IMR-90 (cell line): ENCODE results near the gene SSBP2. TPM values are rescaled to one million over a fixed set of nuclear protein-coding genes. Genes with fewer than 3 reads are reported as not detected.

Experiments used
- ATAC-seq: fragments of 200-7000 bp; cut with Tn5 transposase; 2 replicates; pipeline ENCODE4 v1.9.1; 2020; ENCODE audit warnings: low read depth, mild to moderate bottlenecking, moderate library complexity
- BruUV-seq: library from RNA; stranded (reverse); fragments of 400-500 nt; replicated peaks from 2 replicates; lab custom pipeline; 2021; lab: Mats Ljungman, UMichigan
- CTCF ChIA-PET: fragments of 300-600 bp; formaldehyde crosslinking; extraction: SDS; loops from one replicate; lab custom pipeline; 2021; ENCODE audit warnings: antibody characterized with exemption; lab: Yijun Ruan, JAX
- POLR2A ChIA-PET: fragments of 300-600 bp; sonication (Branson Sonifier 250); formaldehyde crosslinking; loops from one replicate; lab custom pipeline; 2022; ENCODE audit warnings: antibody characterized with exemption; ENCODE audit not compliant: unreplicated experiment; lab: Charles Lee
- DNase-seq: peaks from one replicate; pipeline ENCODE4 v3.0.0; 2013
- H2AFZ ChIP-seq: replicated peaks from 2 replicates; pipeline ENCODE3; 2013; ENCODE audit warnings: low read length, mild to moderate bottlenecking; ENCODE audit not compliant: poor library complexity
- H2AK5ac ChIP-seq: 2 replicates; pipeline ENCODE4 v1.6.1; 2013; ENCODE audit warnings: low read depth, low read length, inconsistent platforms
- H2AK9ac ChIP-seq: replicated peaks from 2 replicates; pipeline ENCODE3; 2013; ENCODE audit warnings: mild to moderate bottlenecking, low read depth, low read length, moderate library complexity; ENCODE audit not compliant: poor library complexity
- H2BK120ac ChIP-seq: 2 replicates; pipeline ENCODE4 v1.6.1; 2013; ENCODE audit warnings: low read depth, low read length, inconsistent platforms
- H2BK15ac ChIP-seq: 3 replicates; pipeline ENCODE4 v1.6.1; 2013; ENCODE audit warnings: low read depth, low read length, inconsistent platforms
- H2BK20ac ChIP-seq: 2 replicates; pipeline ENCODE4 v1.6.1; 2013; ENCODE audit warnings: low read depth, mild to moderate bottlenecking, inconsistent platforms, low read length, moderate library complexity
- H2BK5ac ChIP-seq: 2 replicates; pipeline ENCODE4 v1.6.1; 2013; ENCODE audit warnings: mild to moderate bottlenecking, low read depth, low read length, inconsistent platforms; ENCODE audit not compliant: poor library complexity, severe bottlenecking
- H3K14ac ChIP-seq: replicated peaks from 2 replicates; pipeline ENCODE4 v1.6.1; 2013; ENCODE audit warnings: low read depth, low read length, inconsistent platforms
- H3K18ac ChIP-seq: 2 replicates; pipeline ENCODE4 v1.6.1; 2013; ENCODE audit warnings: low read depth, low read length, control low read depth
- H3K23ac ChIP-seq: 2 replicates; pipeline ENCODE4 v1.6.1; 2013; ENCODE audit warnings: low read depth, low read length, inconsistent platforms
- H3K27ac ChIP-seq: 2 replicates; pipeline ENCODE4 v1.5.1; 2013; ENCODE audit warnings: mild to moderate bottlenecking, control low read depth, low read length; ENCODE audit not compliant: insufficient read depth
- H3K27me3 ChIP-seq: 2 replicates; pipeline ENCODE4 v1.6.1; 2013; ENCODE audit warnings: low read length; ENCODE audit not compliant: control insufficient read depth, insufficient read depth
- H3K36me3 ChIP-seq: 2 replicates; pipeline ENCODE4 v1.6.1; 2013; ENCODE audit warnings: low read length, mixed read lengths; ENCODE audit not compliant: control insufficient read depth, insufficient read depth
- H3K4ac ChIP-seq: 2 replicates; pipeline ENCODE4 v1.6.1; 2013; ENCODE audit warnings: low read depth, low read length, inconsistent platforms
- H3K4me1 ChIP-seq: 2 replicates; pipeline ENCODE4 v1.6.1; 2013; ENCODE audit warnings: low read length, mixed read lengths; ENCODE audit not compliant: control insufficient read depth, insufficient read depth
- H3K4me2 ChIP-seq: 2 replicates; pipeline ENCODE4 v1.6.1; 2013; ENCODE audit warnings: low read depth, mild to moderate bottlenecking, control low read depth, low read length, moderate library complexity
- H3K4me3 ChIP-seq: 2 replicates; pipeline ENCODE4 v1.5.1; 2013; ENCODE audit warnings: low read depth, mild to moderate bottlenecking, control low read depth, low read length, moderate library complexity; ENCODE audit not compliant: insufficient read depth
- H3K56ac ChIP-seq: 2 replicates; pipeline ENCODE4 v1.6.1; 2013; ENCODE audit warnings: low read length, inconsistent platforms; ENCODE audit not compliant: insufficient read depth; ENCODE audit errors: extremely low read depth
- H3K79me1 ChIP-seq, 2 experiments: 2 replicates each; pipeline ENCODE4 v1.6.1; 2013; ENCODE audit warnings: low read length in 2 of 2, inconsistent platforms in 1 of 2, low read depth in 1 of 2
- H3K9ac ChIP-seq: 2 replicates; pipeline ENCODE4 v1.6.1; 2013; ENCODE audit warnings: low read depth, low read length, control low read depth
- H3K9me1 ChIP-seq: 2 replicates; pipeline ENCODE4 v1.6.1; 2013; ENCODE audit warnings: low read length, inconsistent platforms; ENCODE audit not compliant: insufficient read depth
- H3K9me3 ChIP-seq: 2 replicates; pipeline ENCODE4 v1.6.1; 2013; ENCODE audit warnings: low read length; ENCODE audit not compliant: control insufficient read depth, insufficient read depth
- H4K20me1 ChIP-seq: 2 replicates; pipeline ENCODE4 v1.6.1; 2013; ENCODE audit warnings: low read length, inconsistent platforms; ENCODE audit not compliant: insufficient read depth
- H4K5ac ChIP-seq: 2 replicates; pipeline ENCODE4 v1.6.1; 2013; ENCODE audit warnings: mild to moderate bottlenecking, low read depth, low read length, control low read depth
- H4K8ac ChIP-seq, 2 experiments: 2 replicates each; pipeline ENCODE4 v1.6.1; 2013; ENCODE audit warnings: low read depth in 2 of 2, low read length in 2 of 2, control low read depth in 1 of 2, inconsistent platforms in 1 of 2
- H4K91ac ChIP-seq: 2 replicates; pipeline ENCODE4 v1.6.1; 2013; ENCODE audit warnings: low read depth, low read length, inconsistent platforms; ENCODE audit not compliant: insufficient read depth
- CHD1 ChIP-seq: IDR thresholded peaks from 2 replicates; pipeline ENCODE4 v1.6.1; 2012; ENCODE audit warnings: low read depth, low read length, improper control_type of control experiment
- FOS ChIP-seq: fragments of 150-350 bp; IDR thresholded peaks from 2 replicates; pipeline ENCODE4 v1.6.1; 2016; ENCODE audit warnings: low read depth, low read length
- MAFK ChIP-seq: IDR thresholded peaks from 2 replicates; pipeline ENCODE4 v1.6.1; 2012; ENCODE audit warnings: low read depth, low read length, improper control_type of control experiment
- MAZ ChIP-seq: IDR thresholded peaks from 2 replicates; pipeline ENCODE4 v1.6.1; 2012; ENCODE audit warnings: low read depth, mild to moderate bottlenecking, low read length, improper control_type of control experiment, moderate library complexity, borderline replicate concordance
- MXI1 ChIP-seq: IDR thresholded peaks from 2 replicates; pipeline ENCODE4 v1.6.1; 2012; ENCODE audit warnings: low read depth, mild to moderate bottlenecking, low read length, moderate library complexity, borderline replicate concordance
- RAD21 ChIP-seq: IDR thresholded peaks from 2 replicates; pipeline ENCODE4 v1.6.1; 2012; ENCODE audit warnings: low read length, improper control_type of control experiment
- SMC3 ChIP-seq: fragments of 150-350 bp; IDR thresholded peaks from 2 replicates; pipeline ENCODE4 v1.6.1; 2016; ENCODE audit warnings: low read depth, mild to moderate bottlenecking, antibody characterized with exemption, low read length, moderate library complexity
- USF2 ChIP-seq: fragments of 150-350 bp; IDR thresholded peaks from 2 replicates; pipeline ENCODE4 v1.6.1; 2017; ENCODE audit warnings: mild to moderate bottlenecking, antibody characterized with exemption, low read length, low read depth
- WGBS, 2 experiments: methylation state at CpG; one replicate each; pipeline versions ENCODE4 v1.1.5 to v1.1.7; 2013; ENCODE audit warnings: missing lambda C conversion rate in 2 of 2; ENCODE audit not compliant: insufficient read length in 1 of 2; ENCODE audit errors: extremely low coverage in 2 of 2; 5-methylcytosine and 5-hydroxymethylcytosine counted together
- dilution Hi-C: fragments of 300-500 bp; cut with HindIII; formaldehyde crosslinking; loops from one replicate; pipeline ENCODE4 v1.14.3; 2018; ENCODE audit warnings: low sequenced_read_pairs; ENCODE audit not compliant: unreplicated experiment
- in situ Hi-C: fragments of 300-500 bp; cut with MboI; formaldehyde crosslinking; loops from 3 replicates; pipeline ENCODE4 v1.14.3; 2019; ENCODE audit warnings: low sequenced_read_pairs, inconsistent platforms, mixed read lengths
- intact Hi-C: fragments of 100-400 bp; cut with micrococcal nuclease; formaldehyde crosslinking; loops from 2 replicates; pipeline ENCODE4 v1.10.0; 2022
- polyA plus RNA-seq, 3 experiments: library from polyadenylated mRNA; depleted of rRNA; stranded (reverse); fragments of >200 nt; gene quantifications; 2 replicates each; pipeline ENCODE4 v1.2.3, GENCODE V29; 2012; ENCODE audit warnings: low replicate concordance in 1 of 3
- total RNA-seq: library from RNA; depleted of rRNA; stranded (reverse); fragments of >200 nt; gene quantifications from 2 replicates; pipeline ENCODE4 v1.2.3, GENCODE V29; 2012

SSBP2 gene
- total and polyA plus RNA-seq, 2 of the 4 experiments (the other 2 are of a cell fraction), result 38.4 to 42.7 TPM

GRCh38 chr5:81789033-81789432 is 38.1 kb upstream of the SSBP2 start:
- H3K9ac ChIP-seq, result no peak overlapping the region
- intact Hi-C loops, result no loop called here
- no peak overlapping the region for H4K5ac ChIP-seq
- H4K91ac ChIP-seq, result no peak overlapping the region
- H2BK5ac ChIP-seq, result no peak overlapping the region
- H2AK9ac ChIP-seq, result no peak overlapping the region
- 0% methylated on average over 1 of the region's 5 CpGs; no CpG with 5 or more reads in 1 of the 2 experiments for WGBS, 2 experiments
- H2BK20ac ChIP-seq, result peak overlapping the region; percentile 48; the same call in 1 of the 2 replicates
- BruUV-seq, result no TSS peak
- no peak overlapping the region for H3K4ac ChIP-seq
- POLR2A ChIA-PET, result no interaction called here
- TF ChIP-seq USF2, result no peak
- no peak for TF ChIP-seq RAD21
- TF ChIP-seq FOS, result peak; percentile 76
- no peak for TF ChIP-seq SMC3
- TF ChIP-seq MAFK, result no peak
- no peak for TF ChIP-seq MXI1
- no peak for TF ChIP-seq MAZ
- no peak for TF ChIP-seq CHD1
- H3K4me2 ChIP-seq, result no peak overlapping the region
- no peak overlapping the region for H3K56ac ChIP-seq
- H3K9me3 ChIP-seq, result no peaks in the 10 kb centered on the region
- H4K20me1 ChIP-seq, result no peaks in the 10 kb centered on the region
- dilution Hi-C loops, result no loop called here
- H3K27ac ChIP-seq, result no peak overlapping the region
- ATAC-seq (peak; percentile 40), DNase-seq (peak; percentile 73)
- H3K36me3 ChIP-seq, result no peaks in the 10 kb centered on the region
- no peak overlapping the region for H2BK15ac ChIP-seq
- no peak overlapping the region for H3K14ac ChIP-seq
- H3K4me1 ChIP-seq, result peaks cover 8% of the 10 kb centered on the region
- no peak overlapping the region for H4K8ac ChIP-seq
- H2AK5ac ChIP-seq, result no peak overlapping the region
- no peaks in the 10 kb centered on the region for H3K27me3 ChIP-seq
- H2AFZ ChIP-seq, result peak overlapping the region; percentile 25
- no peak overlapping the region for H3K4me3 ChIP-seq
- CTCF ChIA-PET, result interaction anchor here (0.6 kb wide), 2 partner anchors 132 to 385 kb away, joined by 5 to 7 read pairs; no protein-coding TSS in a partner anchor
- no peaks in the 10 kb centered on the region for H3K79me1 ChIP-seq
- no peak overlapping the region; the same call in 1 of the 2 replicates for H3K18ac ChIP-seq
- peaks cover 2% of the 10 kb centered on the region; the same call in 1 of the 2 replicates for H3K9me1 ChIP-seq
- in situ Hi-C loops, result loop anchor here (5.0 kb wide), 1 partner anchor 58 kb away; no protein-coding TSS in a partner anchor
- H2BK120ac ChIP-seq, result peak overlapping the region; percentile 47; the same call in 1 of the 2 replicates
- H3K23ac ChIP-seq, result no peak overlapping the region
